ENCODE data around the gene ABHD17B.

The ABHD17B gene

DNA sequence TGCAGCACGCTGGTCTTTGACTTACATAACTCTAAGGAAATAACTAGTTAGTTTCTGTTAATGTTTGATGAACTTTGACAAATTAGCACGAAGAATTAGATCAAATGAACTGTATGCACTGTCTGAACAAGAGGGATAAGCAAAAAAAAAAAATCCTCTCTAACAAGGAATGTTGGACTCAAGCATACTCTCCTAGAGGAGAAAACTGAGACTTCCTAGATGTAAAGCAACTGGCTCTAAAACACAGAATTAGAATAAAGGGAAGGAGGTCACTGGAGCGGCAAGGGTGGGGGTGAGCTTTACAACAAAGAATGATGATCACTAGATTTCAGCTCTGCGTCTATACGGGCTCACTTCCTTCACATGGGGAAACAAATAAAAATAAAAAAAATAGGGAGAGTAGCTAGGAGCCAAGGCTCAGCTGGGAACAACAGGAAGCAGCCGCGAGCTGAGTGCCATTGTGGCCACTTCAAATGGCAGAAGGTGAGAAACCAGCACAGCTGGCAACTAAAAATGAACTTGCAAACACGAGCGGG, 94.0 kb downstream of the ABHD17B start:
- no peak for DNase-seq
